ENCODE measurements around the gene PMFBP1.

The PMFBP1 gene, protein sequence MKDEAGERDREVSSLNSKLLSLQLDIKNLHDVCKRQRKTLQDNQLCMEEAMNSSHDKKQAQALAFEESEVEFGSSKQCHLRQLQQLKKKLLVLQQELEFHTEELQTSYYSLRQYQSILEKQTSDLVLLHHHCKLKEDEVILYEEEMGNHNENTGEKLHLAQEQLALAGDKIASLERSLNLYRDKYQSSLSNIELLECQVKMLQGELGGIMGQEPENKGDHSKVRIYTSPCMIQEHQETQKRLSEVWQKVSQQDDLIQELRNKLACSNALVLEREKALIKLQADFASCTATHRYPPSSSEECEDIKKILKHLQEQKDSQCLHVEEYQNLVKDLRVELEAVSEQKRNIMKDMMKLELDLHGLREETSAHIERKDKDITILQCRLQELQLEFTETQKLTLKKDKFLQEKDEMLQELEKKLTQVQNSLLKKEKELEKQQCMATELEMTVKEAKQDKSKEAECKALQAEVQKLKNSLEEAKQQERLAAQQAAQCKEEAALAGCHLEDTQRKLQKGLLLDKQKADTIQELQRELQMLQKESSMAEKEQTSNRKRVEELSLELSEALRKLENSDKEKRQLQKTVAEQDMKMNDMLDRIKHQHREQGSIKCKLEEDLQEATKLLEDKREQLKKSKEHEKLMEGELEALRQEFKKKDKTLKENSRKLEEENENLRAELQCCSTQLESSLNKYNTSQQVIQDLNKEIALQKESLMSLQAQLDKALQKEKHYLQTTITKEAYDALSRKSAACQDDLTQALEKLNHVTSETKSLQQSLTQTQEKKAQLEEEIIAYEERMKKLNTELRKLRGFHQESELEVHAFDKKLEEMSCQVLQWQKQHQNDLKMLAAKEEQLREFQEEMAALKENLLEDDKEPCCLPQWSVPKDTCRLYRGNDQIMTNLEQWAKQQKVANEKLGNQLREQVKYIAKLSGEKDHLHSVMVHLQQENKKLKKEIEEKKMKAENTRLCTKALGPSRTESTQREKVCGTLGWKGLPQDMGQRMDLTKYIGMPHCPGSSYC

DNA sequence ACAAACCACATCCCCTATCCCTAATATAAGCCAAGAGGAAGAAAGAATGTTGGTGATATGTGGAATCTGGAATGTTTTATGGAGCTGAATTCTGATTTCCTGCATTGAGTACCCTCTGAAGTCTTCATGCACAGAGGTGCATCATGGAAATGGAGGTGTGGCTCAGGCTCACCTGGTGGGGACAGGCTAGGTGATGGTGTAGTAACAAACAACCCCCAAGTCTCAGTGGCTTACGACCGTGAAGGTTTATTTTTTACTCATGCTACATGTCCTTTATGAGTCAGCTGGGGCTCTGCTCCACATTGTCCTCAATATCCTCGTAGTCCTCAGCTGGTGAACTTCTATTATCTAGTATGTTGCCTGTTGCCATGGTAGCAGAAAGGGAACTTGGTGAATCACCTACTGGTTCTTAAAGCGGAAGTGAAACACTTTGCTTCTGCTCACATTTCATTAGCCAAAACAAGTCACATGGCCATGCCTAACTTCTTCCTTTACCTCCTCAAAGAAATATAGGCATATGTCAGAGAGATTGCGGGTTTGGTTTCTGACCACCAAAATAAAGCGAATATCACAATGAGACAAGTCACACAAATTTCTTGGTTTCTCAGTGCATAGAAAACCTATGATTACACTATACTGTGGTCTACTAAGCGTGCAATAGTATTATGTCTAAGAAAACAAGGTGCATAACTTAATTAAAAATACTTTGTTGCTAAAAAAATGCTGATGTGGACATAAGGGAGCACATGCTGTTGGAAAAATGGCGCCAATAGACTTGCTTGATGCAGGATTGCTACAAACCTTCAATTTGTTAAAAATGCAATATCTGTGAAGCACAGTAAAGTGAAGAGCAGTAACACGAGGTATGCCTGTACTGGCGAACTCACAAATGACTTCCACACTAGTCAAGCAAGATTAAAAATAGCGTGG lies at the start of gene PMFBP1:
Gene PMFBP1, minus strand, starts transcription at position 51 of the 930 bp plus-strand sequence. CDS start 947 bp downstream, outside the sequence.
- no peak for FAIRE-seq

DNA sequence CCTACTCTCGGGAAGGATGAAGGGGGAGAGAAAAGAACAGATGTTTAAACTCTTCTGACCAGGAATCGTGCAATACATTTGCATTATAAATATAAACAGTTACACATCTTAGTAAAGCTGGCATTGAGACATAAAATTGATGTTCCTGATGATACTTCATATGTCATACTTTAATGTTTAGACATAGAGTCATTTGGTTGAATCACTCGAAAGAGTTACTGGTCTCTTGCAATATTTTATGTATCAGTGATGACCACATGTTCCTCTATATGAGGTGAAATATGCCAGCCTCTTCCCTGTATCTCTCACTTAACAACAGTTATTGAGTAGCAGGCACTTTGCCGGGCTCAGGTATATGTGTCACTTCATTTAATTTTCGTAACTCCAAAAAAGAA lies 49.7 kb upstream of the PMFBP1 start:
- no peak for FAIRE-seq

DNA sequence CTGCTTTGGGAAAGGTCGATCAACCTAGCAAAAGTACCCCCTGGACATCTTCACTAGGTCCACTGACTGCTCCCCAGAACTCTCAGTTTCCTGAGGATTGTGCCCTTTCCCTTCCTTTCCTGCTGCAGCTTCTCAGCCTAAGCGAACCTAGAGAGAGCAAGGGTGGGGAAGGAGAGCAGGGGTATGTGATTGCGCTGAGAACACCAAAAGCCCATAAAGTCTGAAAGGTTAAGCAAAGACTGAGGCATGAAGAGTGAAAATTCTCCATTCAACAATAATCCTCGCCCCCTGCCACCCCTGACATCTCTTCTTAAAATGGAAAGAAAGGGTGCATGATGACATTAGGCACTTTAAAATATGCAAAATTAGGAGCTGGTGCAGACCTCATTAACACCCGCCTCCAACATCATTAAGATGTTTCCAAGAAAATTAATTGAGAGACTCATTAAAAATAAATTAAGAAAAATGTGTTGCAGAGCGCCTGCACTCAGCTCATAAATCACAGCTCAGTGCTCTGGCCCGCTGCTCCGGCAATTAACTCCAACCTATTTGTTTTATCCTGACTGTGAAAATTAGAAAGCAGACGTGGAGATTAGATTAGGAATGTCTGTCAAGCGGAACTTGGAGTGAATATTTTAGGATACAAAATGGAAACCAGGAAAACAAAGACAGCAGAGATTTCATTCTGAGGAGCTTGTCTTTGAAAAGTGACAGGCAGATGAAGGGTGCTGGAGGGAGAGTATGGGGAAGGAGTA lies 49.1 kb upstream of the PMFBP1 start:
- no peak for FAIRE-seq

DNA sequence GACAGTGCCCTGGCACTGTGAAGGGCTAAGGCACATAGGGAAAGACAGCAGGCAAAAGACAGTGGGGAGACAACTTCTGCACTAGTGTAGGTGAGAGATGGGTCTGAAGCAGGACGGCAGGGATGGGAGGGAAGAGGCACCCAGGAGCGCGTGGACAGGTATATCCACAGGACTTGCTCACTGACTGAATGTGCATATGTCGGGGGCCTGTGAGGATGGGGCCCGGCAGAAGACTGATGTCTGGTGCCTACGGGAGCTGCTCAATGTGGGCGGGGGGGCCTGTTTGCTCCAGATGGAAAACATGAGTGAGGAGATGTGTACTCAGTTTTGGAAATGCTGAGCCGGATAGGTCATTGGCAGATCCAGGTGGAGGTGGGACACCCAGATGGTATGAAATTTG lies 47.3 kb upstream of the PMFBP1 start:
- FAIRE-seq, result no peak

DNA sequence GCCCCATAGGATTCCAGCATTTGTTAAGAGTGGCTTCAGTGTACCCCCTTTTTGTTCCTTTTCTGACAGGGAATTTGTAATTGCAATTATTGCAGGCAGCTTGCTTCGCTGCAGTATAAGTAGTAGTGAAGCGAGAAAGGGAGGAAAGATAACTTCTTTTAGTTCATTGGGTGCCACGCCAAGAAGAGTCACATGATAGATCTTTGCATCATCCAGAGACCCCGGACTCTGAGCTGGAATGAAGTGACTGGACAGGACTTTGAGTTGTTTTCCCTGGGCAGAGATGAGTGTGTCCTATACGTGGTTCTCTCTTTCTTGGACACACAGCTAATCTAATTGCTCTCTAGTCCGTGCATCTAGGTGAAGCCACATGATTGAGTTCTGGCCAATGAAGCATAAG lies 44.8 kb upstream of the PMFBP1 start:
- no peak for FAIRE-seq

DNA sequence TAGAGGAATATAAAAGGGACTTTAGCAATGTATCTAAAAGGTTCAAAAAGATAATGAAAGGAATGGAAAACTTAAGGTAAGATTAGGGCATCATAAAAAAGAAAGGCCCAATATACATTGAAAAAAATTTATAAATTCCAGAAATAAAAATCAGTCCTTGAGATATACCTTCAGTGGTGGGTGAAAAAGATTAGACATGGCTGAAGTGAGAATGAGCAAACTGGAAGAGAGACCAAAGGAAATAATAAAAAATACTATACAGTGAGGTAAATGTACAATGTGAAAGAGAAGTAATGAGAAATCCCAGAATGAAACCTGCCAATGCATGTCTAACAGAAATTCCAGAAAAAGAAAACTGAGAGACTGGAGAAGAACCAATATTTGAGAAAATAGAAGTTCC lies 42.9 kb upstream of the PMFBP1 start:
- FAIRE-seq, result no peak

DNA sequence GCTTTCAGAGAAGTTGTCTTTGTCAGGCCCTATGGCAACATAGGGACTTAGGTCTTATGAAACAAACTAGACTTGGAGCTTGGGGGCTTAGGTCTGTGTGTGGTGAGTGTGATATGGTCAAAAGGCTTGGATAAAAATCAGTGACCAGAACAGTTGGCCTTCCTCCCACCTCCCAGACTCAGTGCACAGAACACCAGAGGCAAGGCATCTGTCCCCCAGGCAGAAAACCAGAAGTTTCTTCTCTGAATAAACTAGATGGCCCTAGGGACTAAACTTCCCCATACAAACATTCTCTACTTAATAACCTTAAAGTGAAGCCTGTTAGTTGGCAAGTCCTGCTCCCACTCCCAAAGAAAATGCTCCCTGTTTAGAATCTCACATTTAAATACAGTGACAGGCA lies 39.2 kb upstream of the PMFBP1 start:
- FAIRE-seq, result no peak

DNA sequence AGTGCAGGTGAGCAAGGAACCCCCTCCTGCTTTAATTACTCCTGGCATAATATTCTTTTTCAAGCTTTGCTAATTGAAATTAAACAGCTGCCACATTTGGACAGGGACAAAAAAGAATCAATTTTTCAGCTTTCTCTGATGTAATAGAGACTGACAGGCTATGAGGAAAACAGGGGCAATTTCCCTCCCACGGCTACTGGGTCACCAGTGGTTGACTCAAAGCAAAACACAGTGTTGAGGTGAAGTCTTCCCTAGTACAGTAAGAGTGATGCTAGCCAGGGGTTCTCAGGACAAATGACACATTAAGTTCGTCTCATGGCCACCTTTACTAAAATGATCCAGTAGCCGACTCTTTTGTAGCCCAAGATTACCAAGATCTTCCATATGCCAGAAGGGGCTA lies 38.6 kb upstream of the PMFBP1 start:
- no peak for FAIRE-seq

DNA sequence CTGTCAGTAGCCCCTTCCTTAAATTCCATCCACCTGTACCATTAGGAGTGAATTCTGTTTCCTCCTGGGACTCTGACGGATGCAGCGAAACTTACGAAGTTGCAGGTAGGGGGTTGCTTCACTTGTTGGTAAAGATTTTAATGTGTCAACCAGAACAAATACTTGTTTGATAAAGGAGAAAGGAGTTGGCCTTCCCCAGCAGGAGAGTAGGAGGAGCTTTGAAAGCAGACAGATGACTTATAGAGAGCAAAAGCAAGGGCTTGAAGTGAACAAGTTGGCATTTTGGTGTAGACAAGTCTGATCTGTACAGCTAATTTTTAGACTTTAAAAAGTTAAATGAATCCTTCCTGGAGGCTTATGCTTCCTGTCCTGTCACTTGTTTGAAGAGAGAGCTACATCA lies 38.1 kb upstream of the PMFBP1 start:
- FAIRE-seq, result no peak

DNA sequence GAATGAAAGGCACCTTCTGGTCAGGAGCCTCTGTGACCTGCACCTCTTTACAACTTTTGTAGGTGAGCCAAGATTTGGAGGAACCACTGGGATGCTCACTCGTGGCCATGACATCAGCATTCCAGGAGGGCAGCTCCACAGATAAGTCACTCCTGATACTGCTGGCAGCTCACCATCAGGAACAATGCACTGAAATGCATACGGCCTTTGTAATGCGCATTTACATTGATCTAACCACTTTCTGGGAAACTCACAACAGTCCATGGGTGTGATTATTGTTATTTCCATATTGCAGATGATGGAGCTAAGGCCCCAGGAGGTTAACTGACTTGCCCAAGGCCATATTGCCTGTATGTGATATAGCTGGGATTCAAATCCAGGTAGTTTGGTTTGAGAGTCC lies 34.3 kb upstream of the PMFBP1 start:
- no peak for FAIRE-seq

DNA sequence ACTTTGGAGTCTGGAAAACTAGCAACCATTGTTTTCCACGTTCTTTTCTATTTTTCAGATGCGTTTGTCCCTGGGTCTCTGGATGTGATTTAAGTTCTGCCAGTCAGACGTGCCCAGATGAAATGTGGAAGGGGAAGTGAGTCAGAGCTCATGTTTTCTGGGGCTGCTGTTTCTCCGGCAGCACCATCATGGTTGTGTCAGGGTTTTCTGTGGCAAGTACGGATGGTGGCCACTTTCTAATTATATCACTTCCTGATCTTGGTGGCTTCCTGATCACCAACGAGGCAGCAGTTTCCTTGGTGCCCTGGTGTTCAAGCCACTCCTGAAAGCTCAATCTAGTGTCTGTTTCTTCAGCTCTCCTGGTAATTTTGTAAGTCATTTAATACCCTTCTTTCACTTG lies 31.4 kb upstream of the PMFBP1 start:
- no peak for FAIRE-seq

DNA sequence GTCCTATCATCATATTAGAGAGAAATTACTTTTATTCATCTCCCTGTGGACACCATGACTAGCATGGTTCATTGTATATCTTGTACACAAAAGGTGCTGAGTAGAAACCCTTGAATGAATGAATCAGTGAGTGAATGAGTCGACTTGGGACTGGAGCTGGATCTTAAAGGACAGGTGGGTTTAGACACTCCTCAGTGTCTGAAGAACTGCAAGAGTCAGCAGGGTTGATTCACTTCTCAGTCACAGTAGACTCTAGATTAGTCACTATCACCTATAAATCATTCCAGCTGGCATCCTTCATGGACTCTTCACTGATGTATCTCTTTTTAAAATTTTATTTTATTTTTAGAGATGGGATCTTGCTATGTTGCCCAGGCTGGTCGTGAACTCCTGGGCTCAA lies 30.1 kb upstream of the PMFBP1 start:
- FAIRE-seq, result no peak

DNA sequence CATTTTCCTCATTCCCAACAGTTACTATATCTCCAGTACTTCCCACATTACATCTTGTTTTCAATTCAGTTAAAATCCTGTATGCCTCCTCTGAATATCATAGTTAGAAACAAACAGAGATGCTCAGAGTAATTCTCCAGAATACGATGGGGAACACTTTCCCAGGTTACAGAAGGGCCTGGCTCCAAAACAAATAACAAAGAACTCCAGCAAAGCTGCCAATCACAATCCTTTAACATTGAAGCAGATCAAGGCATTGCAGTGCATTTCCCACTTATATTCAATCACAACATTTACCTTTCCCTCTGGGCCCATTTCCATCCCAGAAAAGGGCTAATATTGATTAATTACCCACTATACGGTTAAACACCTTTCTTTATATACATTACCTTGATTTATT lies 29.4 kb upstream of the PMFBP1 start:
- FAIRE-seq, result no peak

DNA sequence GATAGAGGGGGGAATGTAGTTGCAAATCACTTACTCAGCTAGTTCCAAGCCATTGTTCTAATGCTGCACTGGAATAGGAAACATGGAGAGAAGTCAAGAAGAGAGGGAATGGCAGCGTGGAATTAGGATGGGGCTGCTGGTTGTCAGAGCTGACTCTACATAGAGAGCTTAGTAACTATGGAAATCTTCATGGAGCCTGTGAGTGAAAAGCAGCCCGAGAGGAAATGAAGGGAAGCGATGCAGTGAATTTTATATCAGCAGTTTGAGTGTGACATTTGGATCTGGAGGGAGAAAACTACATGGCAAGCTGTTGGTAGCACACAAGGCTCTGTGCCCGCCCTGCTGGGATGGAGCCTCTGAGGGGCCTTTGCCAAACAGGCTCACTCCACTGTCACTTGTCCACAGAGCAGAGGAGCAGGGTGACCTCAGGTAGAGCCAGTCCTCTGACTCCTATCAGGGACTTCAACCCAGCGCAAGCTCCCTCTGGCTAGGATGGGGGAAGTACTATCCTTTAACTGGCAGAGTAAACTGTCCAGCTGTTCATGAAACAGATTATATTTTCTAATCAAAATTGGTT lies 27.9 kb upstream of the PMFBP1 start:
- FAIRE-seq, result no peak

DNA sequence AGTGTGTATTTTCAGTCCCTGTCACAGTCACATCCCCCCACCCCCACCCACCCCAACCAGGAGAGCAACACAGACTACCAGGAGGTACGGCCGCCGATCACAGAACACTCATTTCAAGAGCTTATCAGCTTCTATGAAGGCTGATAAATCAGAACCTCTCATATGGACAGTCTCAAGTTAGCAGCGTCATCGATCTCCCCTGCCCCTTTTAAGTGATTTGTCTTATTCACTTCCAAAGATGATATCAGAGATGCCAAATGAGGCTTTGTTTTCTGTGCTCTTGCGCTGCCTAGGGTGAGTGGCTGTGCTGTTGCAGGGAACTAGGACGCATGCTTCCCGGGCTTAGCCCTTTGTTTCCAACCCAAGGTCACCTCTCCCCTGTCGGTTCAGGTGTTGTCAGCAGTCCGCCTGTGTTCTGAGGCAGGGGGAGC lies 26.8 kb upstream of the PMFBP1 start:
- no peak for FAIRE-seq

DNA sequence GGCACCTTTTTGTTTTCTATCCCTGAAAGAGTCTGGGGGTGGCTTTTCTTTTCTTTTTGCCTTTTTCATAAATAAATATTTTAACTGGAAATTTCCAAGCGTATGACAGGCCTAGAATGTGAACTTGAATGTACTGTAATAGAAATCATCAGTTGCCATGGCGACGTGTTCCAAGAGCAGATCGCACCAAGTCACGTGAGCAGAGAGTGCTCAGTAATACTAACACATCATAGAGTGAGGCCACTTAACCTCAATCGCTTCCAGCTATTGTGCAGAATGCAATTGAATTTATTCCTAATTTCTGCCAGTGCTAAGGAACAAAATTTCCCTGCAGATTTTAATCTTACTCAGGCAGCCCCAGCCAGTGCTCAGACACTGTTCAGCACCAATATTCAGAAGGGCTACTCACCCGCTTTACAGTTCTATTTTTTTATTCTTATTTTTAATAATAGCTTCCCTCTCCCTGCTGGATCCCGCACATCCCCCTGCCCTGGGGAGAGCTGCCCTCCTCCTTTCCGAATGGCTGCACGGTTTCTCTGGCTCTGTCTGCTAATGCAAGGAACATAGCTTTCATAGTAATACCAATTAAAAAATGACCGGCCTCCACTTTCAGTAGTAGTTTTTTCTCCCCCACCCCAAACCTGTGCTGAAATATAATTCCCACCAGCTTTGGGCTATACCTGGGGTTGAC lies 26.2 kb upstream of the PMFBP1 start:
- FAIRE-seq, result no peak

DNA sequence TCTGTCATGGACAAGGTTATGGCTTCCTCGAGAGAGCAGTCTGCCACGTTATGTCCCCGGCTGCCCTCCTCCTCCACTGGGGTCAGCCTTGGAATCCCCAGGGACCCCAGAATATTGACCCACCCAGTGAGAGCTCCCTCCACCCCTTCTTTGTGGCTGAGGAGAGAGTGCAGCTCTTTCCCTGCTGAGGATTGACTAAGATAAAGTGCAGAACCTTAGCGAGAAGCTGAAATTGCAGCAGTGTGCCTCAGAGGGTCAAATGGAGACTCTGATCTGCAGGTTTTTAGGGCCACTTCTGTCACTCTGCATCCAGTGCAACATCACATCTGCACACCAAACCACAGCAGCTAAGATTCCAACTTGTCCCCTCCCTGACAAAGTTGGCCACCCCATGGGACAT lies 25.6 kb upstream of the PMFBP1 start:
- no peak for FAIRE-seq

DNA sequence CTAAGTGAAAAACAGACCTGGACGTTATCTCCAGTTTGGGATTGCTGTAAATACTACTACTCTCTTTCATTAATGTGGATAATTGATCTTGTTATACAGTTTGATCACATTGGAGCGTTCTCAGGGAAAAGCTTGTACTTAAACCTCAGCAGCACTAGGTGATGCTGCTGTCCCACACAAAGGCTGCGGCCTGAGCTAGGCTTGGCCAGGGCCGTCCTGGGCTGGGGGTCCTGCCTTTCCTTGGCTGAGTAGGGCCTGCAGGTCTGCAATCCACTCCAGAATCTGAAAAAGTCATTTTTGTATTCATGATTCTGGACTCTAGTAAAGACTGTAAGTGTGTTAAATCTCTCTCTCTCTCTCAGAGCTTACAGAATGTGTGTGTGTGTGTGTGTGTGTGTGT lies 23.7 kb upstream of the PMFBP1 start:
- FAIRE-seq, result no peak

DNA sequence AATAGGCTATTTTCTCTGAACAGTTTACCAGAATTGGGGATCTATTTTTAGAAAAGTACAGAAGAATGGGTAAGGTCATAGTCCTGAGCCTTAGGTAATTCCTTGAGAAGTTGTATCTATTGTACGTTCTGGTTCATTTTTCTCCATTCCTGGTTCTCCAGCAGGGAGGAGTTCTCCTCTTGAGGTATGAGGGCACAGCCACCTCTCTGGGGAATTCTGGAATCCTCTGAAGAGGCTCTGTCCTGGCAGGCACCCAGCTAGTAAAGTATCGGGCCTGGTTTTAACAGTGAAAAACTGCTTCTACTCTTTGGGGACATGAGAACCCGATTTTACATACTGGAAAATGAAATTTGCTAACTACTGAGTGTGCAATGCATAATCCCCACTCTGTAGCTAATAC lies 19.6 kb upstream of the PMFBP1 start:
- no peak for FAIRE-seq

DNA sequence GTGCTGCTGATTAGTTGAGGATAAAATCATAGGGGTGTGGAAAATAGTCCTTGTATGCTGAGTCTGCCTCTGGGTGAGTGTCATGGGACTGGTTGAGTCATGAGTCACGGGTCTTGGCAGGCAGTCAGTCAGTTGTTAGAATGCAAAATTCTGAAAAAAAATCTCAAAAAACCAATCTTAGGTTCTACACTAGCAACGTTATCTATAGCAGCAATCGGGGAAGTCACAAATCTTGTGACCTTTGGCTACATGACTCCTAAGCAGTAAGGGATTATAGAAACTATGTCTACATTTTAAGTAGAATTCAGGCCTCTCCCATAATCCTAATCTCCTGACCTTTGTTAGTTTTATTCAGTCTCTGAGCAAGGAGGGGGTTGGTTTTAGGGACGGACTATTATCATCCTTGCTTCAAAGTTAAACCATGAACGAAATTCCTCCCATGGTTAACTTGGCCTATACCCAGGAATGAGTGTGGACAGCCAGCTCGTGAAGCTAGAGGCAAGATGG lies 18.0 kb upstream of the PMFBP1 start:
- FAIRE-seq, result no peak

DNA sequence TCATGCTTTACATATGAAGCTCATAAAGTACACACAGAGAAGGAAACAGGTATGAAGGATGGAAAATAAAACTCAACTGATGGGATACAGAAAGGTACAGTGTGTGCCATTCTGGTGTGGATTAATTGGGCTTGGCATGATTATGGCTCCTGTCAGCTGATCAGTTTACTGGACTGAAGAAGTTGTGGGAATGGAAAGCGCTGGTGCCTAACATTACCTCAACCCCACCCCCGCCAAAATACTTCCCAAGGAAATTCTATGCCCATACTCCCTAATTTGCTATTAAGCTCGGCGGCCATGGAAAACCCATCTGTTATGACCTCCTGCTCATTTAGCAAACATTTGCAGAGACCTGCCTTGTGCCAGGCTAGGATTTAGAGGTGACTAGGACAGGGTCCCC lies 16.6 kb upstream of the PMFBP1 start:
- FAIRE-seq, result no peak
